ENCODE results near the gene PHOSPHO2. TPM values are rescaled to one million over a fixed set of nuclear protein-coding genes. Genes with fewer than 3 reads are reported as not detected.

The PHOSPHO2 gene
- total RNA-seq, 1 experiment from 2014 or later: 5.0 TPM

GRCh38 chr2:169717691-169718063, 23.4 kb downstream of the PHOSPHO2 start:
- Mint-ChIP-seq H3K36me3 (ENCODE audit: insufficient read depth, unreplicated experiment) (no peaks in the 10 kb centered on the region), H3K9me3 (ENCODE audit: unreplicated experiment) (no peaks in the 10 kb centered on the region), H3K27me3 (ENCODE audit: insufficient read depth, unreplicated experiment) (no peaks in the 10 kb centered on the region), H3K4me3 (ENCODE audit: unreplicated experiment) (no peak overlapping the region), H3K27ac (ENCODE audit: unreplicated experiment) (no peak overlapping the region), H3K4me1 (ENCODE audit: low read depth, unreplicated experiment) (peaks cover 15% of the 10 kb centered on the region)
- POLR2A ChIA-PET: no interaction called here
- intact Hi-C loops (cut with micrococcal nuclease; ENCODE audit: unreplicated experiment): no loop called here
- peaks cover 19% of the 10 kb centered on the region for H3K4me1 ChIP-seq
- no peak for TF ChIP-seq CTCF (IDR thresholded peaks at IDR 0.05; ENCODE audit: insufficient read depth in 1 of 2, low read depth in 1 of 2, low read length in 1 of 2, severe bottlenecking in 1 of 2, unreplicated experiment in 1 of 2)
- H3K9me3 ChIP-seq: no peaks in the 10 kb centered on the region
- H3K36me3 ChIP-seq (ENCODE audit: control insufficient read depth, insufficient read depth, low read length): no peaks in the 10 kb centered on the region
- no peaks in the 10 kb centered on the region for H3K27me3 ChIP-seq (replicated peaks; ENCODE audit: control insufficient read depth, insufficient read depth, low read length)
- CTCF ChIA-PET: no interaction called here
- no peak overlapping the region for H3K4me3 ChIP-seq (ENCODE audit: low read depth, low read length)
- no peak for DNase-seq
- no TSS peak for BruUV-seq (replicated peaks)

- CTCF ChIA-PET: interaction anchor here (0.7 kb wide), 1 partner anchor 109 kb away, joined by 7 read pairs; no protein-coding TSS in a partner anchor
- POLR2A ChIA-PET: interaction anchor here (0.5 kb wide), 1 partner anchor 25 kb away, joined by 3 read pairs; no protein-coding TSS in a partner anchor
- no peak for TF ChIP-seq CTCF (IDR thresholded peaks at IDR 0.05; ENCODE audit: insufficient read depth in 1 of 2, low read depth in 1 of 2, low read length in 1 of 2, severe bottlenecking in 1 of 2, unreplicated experiment in 1 of 2)
- no peak for DNase-seq
- Histone ChIP-seq H3K4me1 (peaks cover 19% of the 10 kb centered on the region), H3K4me3 (ENCODE audit: low read depth, low read length) (no peak overlapping the region), H3K36me3 (ENCODE audit: control insufficient read depth, insufficient read depth, low read length) (no peaks in the 10 kb centered on the region), H3K9me3 (no peaks in the 10 kb centered on the region), H3K27me3 (replicated peaks; ENCODE audit: control insufficient read depth, insufficient read depth, low read length) (no peaks in the 10 kb centered on the region)
- H3K4me3 Mint-ChIP-seq (ENCODE audit: unreplicated experiment): no peak overlapping the region
- peaks cover 15% of the 10 kb centered on the region for H3K4me1 Mint-ChIP-seq (ENCODE audit: low read depth, unreplicated experiment)
- no peaks in the 10 kb centered on the region for H3K36me3 Mint-ChIP-seq (ENCODE audit: insufficient read depth, unreplicated experiment)
- BruUV-seq (replicated peaks): no TSS peak
- intact Hi-C loops (cut with micrococcal nuclease; ENCODE audit: unreplicated experiment): no loop called here
- H3K27me3 Mint-ChIP-seq (ENCODE audit: insufficient read depth, unreplicated experiment): no peaks in the 10 kb centered on the region
- H3K9me3 Mint-ChIP-seq (ENCODE audit: unreplicated experiment): no peaks in the 10 kb centered on the region
- H3K27ac Mint-ChIP-seq (ENCODE audit: unreplicated experiment): no peak overlapping the region
Measured at GRCh38 chr2:169718930-169719504, 24.7 kb downstream of the PHOSPHO2 start.

GRCh38 chr2:169721016-169721415, 26.7 kb downstream of the PHOSPHO2 start:
- Mint-ChIP-seq H3K27ac (ENCODE audit: unreplicated experiment) (no peak overlapping the region), H3K4me1 (ENCODE audit: low read depth, unreplicated experiment) (peaks cover 2% of the 10 kb centered on the region), H3K36me3 (ENCODE audit: insufficient read depth, unreplicated experiment) (no peaks in the 10 kb centered on the region), H3K9me3 (ENCODE audit: unreplicated experiment) (no peaks in the 10 kb centered on the region), H3K27me3 (ENCODE audit: insufficient read depth, unreplicated experiment) (no peaks in the 10 kb centered on the region), H3K4me3 (ENCODE audit: unreplicated experiment) (no peak overlapping the region)
- H3K4me3 ChIP-seq (ENCODE audit: low read depth, low read length): no peak overlapping the region
- no peaks in the 10 kb centered on the region for H3K9me3 ChIP-seq
- intact Hi-C loops (cut with micrococcal nuclease; ENCODE audit: unreplicated experiment): no loop called here
- no peak for DNase-seq
- no peak for TF ChIP-seq CTCF (IDR thresholded peaks at IDR 0.05; ENCODE audit: insufficient read depth in 1 of 2, low read depth in 1 of 2, low read length in 1 of 2, severe bottlenecking in 1 of 2, unreplicated experiment in 1 of 2)
- H3K27me3 ChIP-seq (replicated peaks; ENCODE audit: control insufficient read depth, insufficient read depth, low read length): no peaks in the 10 kb centered on the region
- BruUV-seq (replicated peaks): no TSS peak
- H3K36me3 ChIP-seq (ENCODE audit: control insufficient read depth, insufficient read depth, low read length): no peaks in the 10 kb centered on the region
- POLR2A ChIA-PET: no interaction called here
- H3K4me1 ChIP-seq: peaks cover 5% of the 10 kb centered on the region
- CTCF ChIA-PET: no interaction called here

Measured in Caco-2 (cell line).